Neural progenitor cell (in vitro differentiated cells): ENCODE measurements around the gene NELFCD. TPM values are rescaled to one million over a fixed set of nuclear protein-coding genes. Genes with fewer than 3 reads are reported as not detected.

Experiments used
- DNase-seq: peaks from one replicate; pipeline ENCODE4 v3.0.0-alpha.2; 2016; ENCODE audit warnings: low spot score
- H2AFZ ChIP-seq: fragments of 200-600 bp; sonication (generic); replicated peaks from 2 replicates; pipeline ENCODE4 v1.6.1; 2016; ENCODE audit warnings: antibody characterized with exemption
- H3F3A ChIP-seq: fragments of 200-600 bp; sonication (generic); 2 replicates; pipeline ENCODE4 v1.6.1; 2016; ENCODE audit warnings: antibody characterized with exemption, low read depth
- H3K27ac ChIP-seq: fragments of 200-600 bp; sonication (generic); 2 replicates; pipeline ENCODE4 v1.5.1; 2016; ENCODE audit warnings: mild to moderate bottlenecking
- H3K27me3 ChIP-seq: fragments of 200-600 bp; sonication (generic); 2 replicates; pipeline ENCODE4 v1.6.1; 2016; ENCODE audit warnings: mild to moderate bottlenecking, moderate library complexity
- H3K36me3 ChIP-seq: fragments of 200-600 bp; sonication (generic); 2 replicates; pipeline ENCODE4 v1.5.1; 2016
- H3K4me1 ChIP-seq: fragments of 200-600 bp; sonication (generic); 2 replicates; pipeline ENCODE4 v1.6.1; 2016; ENCODE audit warnings: mixed run types
- H3K4me2 ChIP-seq: fragments of 200-600 bp; sonication (generic); 2 replicates; pipeline ENCODE4 v1.6.1; 2016
- H3K4me3 ChIP-seq: fragments of 200-600 bp; sonication (generic); 2 replicates; pipeline ENCODE4 v1.5.1; 2016
- H3K79me2 ChIP-seq: fragments of 200-600 bp; sonication (generic); 2 replicates; pipeline ENCODE4 v1.6.1; 2016; ENCODE audit warnings: low read depth
- H3K9ac ChIP-seq: fragments of 200-600 bp; sonication (generic); 2 replicates; pipeline ENCODE4 v1.6.1; 2016
- H3K9me3 ChIP-seq: fragments of 200-600 bp; sonication (generic); 2 replicates; pipeline ENCODE4 v1.5.1; 2016; ENCODE audit warnings: low read depth
- H4K20me1 ChIP-seq: fragments of 200-600 bp; sonication (generic); 2 replicates; pipeline ENCODE4 v1.6.1; 2016; ENCODE audit warnings: low read depth
- H3K27ac Mint-ChIP-seq: 3 replicates; pipeline ENCODE4 v1.8.0; 2021; ENCODE audit warnings: mixed read lengths
- H3K27me3 Mint-ChIP-seq: 2 replicates; pipeline ENCODE4 v1.8.0; 2022; ENCODE audit warnings: low read depth, mild to moderate bottlenecking, inconsistent platforms, moderate library complexity, mixed read lengths; ENCODE audit not compliant: insufficient read depth
- H3K36me3 Mint-ChIP-seq: 3 replicates; pipeline ENCODE4 v1.8.0; 2021; ENCODE audit warnings: mixed read lengths
- H3K4me1 Mint-ChIP-seq: 3 replicates; pipeline ENCODE4 v1.8.0; 2021; ENCODE audit warnings: mixed read lengths
- H3K4me3 Mint-ChIP-seq: 3 replicates; pipeline ENCODE4 v1.8.0; 2021; ENCODE audit warnings: mild to moderate bottlenecking, moderate library complexity, mixed read lengths
- H3K9me3 Mint-ChIP-seq: 3 replicates; pipeline ENCODE4 v1.8.0; 2020; ENCODE audit warnings: mixed read lengths
- EZH2 ChIP-seq: fragments of 200-600 bp; sonication (generic); IDR thresholded peaks from 2 replicates; pipeline ENCODE4 v1.6.1; 2017; ENCODE audit warnings: antibody characterized with exemption, mild to moderate bottlenecking, moderate library complexity
- EZH2phosphoT487 ChIP-seq: fragments of 200-600 bp; sonication (generic); IDR thresholded peaks from 2 replicates; pipeline ENCODE4 v1.6.1; 2017; ENCODE audit warnings: antibody characterized with exemption
- total RNA-seq: library from RNA; depleted of rRNA; stranded (reverse); fragments of >200 nt; gene quantifications from 2 replicates; pipeline ENCODE4 v1.2.3, GENCODE V29; 2015; ENCODE audit warnings: low replicate concordance
- TF ChIP-seq, protein P1 (sequence below): fragments of 200-600 bp; sonication (generic); IDR thresholded peaks from 2 replicates; pipeline ENCODE4 v1.5.1; 2017; ENCODE audit warnings: antibody characterized with exemption, mild to moderate bottlenecking

The NELFCD gene
- total RNA-seq, 1 donor from 2014 or later, result 58.9 TPM

DNA sequence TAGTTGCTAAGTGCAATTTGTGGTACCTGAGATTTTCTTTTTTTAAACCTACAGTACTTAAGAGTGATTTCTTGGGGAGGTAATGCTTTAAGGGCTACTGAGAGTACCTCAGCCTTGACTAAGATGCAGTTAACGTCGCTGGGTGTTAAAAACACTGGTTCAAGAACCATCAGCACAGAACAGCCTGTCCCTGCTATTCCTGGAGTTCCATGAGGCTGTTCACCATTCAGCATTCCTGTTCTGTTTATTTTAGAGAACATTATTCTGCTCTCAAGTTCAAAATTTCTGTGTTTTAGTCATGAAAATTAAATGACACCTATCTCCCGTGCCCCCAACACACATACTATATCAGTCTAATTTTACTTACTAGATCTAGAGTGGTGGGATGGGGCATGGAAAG lies 63.2 kb downstream of the NELFCD start:
- no peaks in the 10 kb centered on the region for H3F3A ChIP-seq
- no peak overlapping the region for H2AFZ ChIP-seq
- no peaks in the 10 kb centered on the region for H3K9me3 Mint-ChIP-seq
- H3K9ac ChIP-seq, result no peak overlapping the region
- H3K36me3 Mint-ChIP-seq, result peaks cover 4% of the 10 kb centered on the region
- H3K4me3 Mint-ChIP-seq, result no peak overlapping the region
- H3K36me3 ChIP-seq, result no peaks in the 10 kb centered on the region
- no peak overlapping the region for H3K27ac Mint-ChIP-seq
- H3K4me2 ChIP-seq, result no peak overlapping the region
- no peak overlapping the region for H3K4me3 ChIP-seq
- peaks cover 33% of the 10 kb centered on the region for H3K79me2 ChIP-seq
- H3K27me3 Mint-ChIP-seq, result peaks cover 3% of the 10 kb centered on the region
- no peak for DNase-seq
- peaks cover 11% of the 10 kb centered on the region for H3K4me1 ChIP-seq
- H3K4me1 Mint-ChIP-seq, result peaks cover 17% of the 10 kb centered on the region
- no peak overlapping the region for H3K27ac ChIP-seq
- TF ChIP-seq EZH2phosphoT487 (no peak), EZH2 (no peak)
- TF ChIP-seq, protein P1, sequence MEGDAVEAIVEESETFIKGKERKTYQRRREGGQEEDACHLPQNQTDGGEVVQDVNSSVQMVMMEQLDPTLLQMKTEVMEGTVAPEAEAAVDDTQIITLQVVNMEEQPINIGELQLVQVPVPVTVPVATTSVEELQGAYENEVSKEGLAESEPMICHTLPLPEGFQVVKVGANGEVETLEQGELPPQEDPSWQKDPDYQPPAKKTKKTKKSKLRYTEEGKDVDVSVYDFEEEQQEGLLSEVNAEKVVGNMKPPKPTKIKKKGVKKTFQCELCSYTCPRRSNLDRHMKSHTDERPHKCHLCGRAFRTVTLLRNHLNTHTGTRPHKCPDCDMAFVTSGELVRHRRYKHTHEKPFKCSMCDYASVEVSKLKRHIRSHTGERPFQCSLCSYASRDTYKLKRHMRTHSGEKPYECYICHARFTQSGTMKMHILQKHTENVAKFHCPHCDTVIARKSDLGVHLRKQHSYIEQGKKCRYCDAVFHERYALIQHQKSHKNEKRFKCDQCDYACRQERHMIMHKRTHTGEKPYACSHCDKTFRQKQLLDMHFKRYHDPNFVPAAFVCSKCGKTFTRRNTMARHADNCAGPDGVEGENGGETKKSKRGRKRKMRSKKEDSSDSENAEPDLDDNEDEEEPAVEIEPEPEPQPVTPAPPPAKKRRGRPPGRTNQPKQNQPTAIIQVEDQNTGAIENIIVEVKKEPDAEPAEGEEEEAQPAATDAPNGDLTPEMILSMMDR, result no peak
- H4K20me1 ChIP-seq, result peaks cover 5% of the 10 kb centered on the region
- H3K27me3 ChIP-seq, result peaks cover 4% of the 10 kb centered on the region
- no peaks in the 10 kb centered on the region for H3K9me3 ChIP-seq

Other genes with a start within 250 kb of the NELFCD start
- 5.8 and 6.4 TPM in 2 replicates for gene GNAS-AS1, start 130.4 kb upstream of the NELFCD start, total RNA-seq
- gene GNAS, start 128.5 kb upstream of the NELFCD start, total RNA-seq, result 794 and 973 TPM in 2 replicates
- 34.2 and 52.5 TPM in 2 replicates for gene CTSZ, start 26.0 kb downstream of the NELFCD start, total RNA-seq
- gene TUBB1, start 38.2 kb downstream of the NELFCD start, total RNA-seq, result not detected in 2 replicates
- gene ATP5F1E, start 51.1 kb downstream of the NELFCD start, total RNA-seq, result 24.3 and 29.7 TPM in 2 replicates
- 41.3 and 78.8 TPM in 2 replicates for gene PRELID3B, start 61.5 kb downstream of the NELFCD start, total RNA-seq
- not detected in 2 replicates for gene ZNF831, start 182.6 kb downstream of the NELFCD start, total RNA-seq